ENCODE results near the gene PDZD4. TPM values are rescaled to one million over a fixed set of nuclear protein-coding genes. Genes with fewer than 3 reads are reported as not detected.

Gene PDZD4
- total RNA-seq, 1 donor from 2014 or later: 9.9 TPM

GRCh38 chrX:153828308-153828707, 2.0 kb downstream of the PDZD4 start:
- Histone ChIP-seq H3K4me2 (ENCODE audit: low read length) (peak overlapping the region; percentile 50), H4K20me1 (ENCODE audit: insufficient read depth, low read length) (no peaks in the 10 kb centered on the region), H3K79me2 (ENCODE audit: insufficient read depth, low read length) (no peaks in the 10 kb centered on the region), H2AFZ (ENCODE audit: low read depth, low read length) (peak overlapping the region; percentile 10), H3K9me3 (ENCODE audit: insufficient read depth, low read depth, low read length) (no peaks in the 10 kb centered on the region), H3K4me1 (ENCODE audit: insufficient read depth, low read length) (peaks cover 5% of the 10 kb centered on the region), H3K36me3 (ENCODE audit: insufficient read depth, low read length) (no peaks in the 10 kb centered on the region), H3K27ac (ENCODE audit: low read depth, low read length) (no peak overlapping the region), H3K4me3 (ENCODE audit: insufficient read depth, low read depth, low read length) (no peak overlapping the region), H3K9ac (ENCODE audit: low read length) (no peak overlapping the region), H3K27me3 (ENCODE audit: insufficient read depth, low read length) (peaks cover 3% of the 10 kb centered on the region)
- DNase-seq (ENCODE audit: low read depth) (no peak), FAIRE-seq (no peak)
- H3K4me1 Mint-ChIP-seq (ENCODE audit: low read depth, unreplicated experiment): peaks cover 6% of the 10 kb centered on the region
- peaks cover 21% of the 10 kb centered on the region for H3K27me3 Mint-ChIP-seq (ENCODE audit: low read depth, unreplicated experiment)
- H3K9me3 Mint-ChIP-seq (ENCODE audit: unreplicated experiment): no peaks in the 10 kb centered on the region
- no peaks in the 10 kb centered on the region for H3K36me3 Mint-ChIP-seq (ENCODE audit: low read depth, unreplicated experiment)
- H3K27ac Mint-ChIP-seq (ENCODE audit: unreplicated experiment): no peak overlapping the region
- peak overlapping the region; percentile 76 for H3K4me3 Mint-ChIP-seq (ENCODE audit: unreplicated experiment)
- TF ChIP-seq CTCF (IDR thresholded peaks at IDR 0.05; ENCODE audit: insufficient read depth, low read depth, low read length) (no peak), EZH2 (IDR thresholded peaks at IDR 0.05; ENCODE audit: insufficient read depth, low read length) (no peak)

- peaks cover 6% of the 10 kb centered on the region for H3K4me1 Mint-ChIP-seq (ENCODE audit: low read depth, unreplicated experiment)
- no peak overlapping the region for H3K9ac ChIP-seq (ENCODE audit: low read length)
These were observed 2.4 kb downstream of the PDZD4 start for GRCh38 chrX:153827903-153828302.

More at GRCh38 chrX:153827903-153828302, 2.4 kb downstream of the PDZD4 start:
- Histone ChIP-seq H3K79me2 (ENCODE audit: insufficient read depth, low read length) (no peaks in the 10 kb centered on the region), H3K36me3 (ENCODE audit: insufficient read depth, low read length) (no peaks in the 10 kb centered on the region), H3K4me2 (ENCODE audit: low read length) (no peak overlapping the region), H3K27me3 (ENCODE audit: insufficient read depth, low read length) (peaks cover 3% of the 10 kb centered on the region), H3K9me3 (ENCODE audit: insufficient read depth, low read depth, low read length) (no peaks in the 10 kb centered on the region), H3K27ac (ENCODE audit: low read depth, low read length) (no peak overlapping the region), H4K20me1 (ENCODE audit: insufficient read depth, low read length) (no peaks in the 10 kb centered on the region), H2AFZ (ENCODE audit: low read depth, low read length) (no peak overlapping the region), H3K4me3 (ENCODE audit: insufficient read depth, low read depth, low read length) (no peak overlapping the region), H3K4me1 (ENCODE audit: insufficient read depth, low read length) (peaks cover 5% of the 10 kb centered on the region)
- TF ChIP-seq CTCF (IDR thresholded peaks at IDR 0.05; ENCODE audit: insufficient read depth, low read depth, low read length) (no peak), EZH2 (IDR thresholded peaks at IDR 0.05; ENCODE audit: insufficient read depth, low read length) (no peak)
- Mint-ChIP-seq H3K27me3 (ENCODE audit: low read depth, unreplicated experiment) (peaks cover 18% of the 10 kb centered on the region), H3K36me3 (ENCODE audit: low read depth, unreplicated experiment) (no peaks in the 10 kb centered on the region), H3K27ac (ENCODE audit: unreplicated experiment) (no peak overlapping the region), H3K4me3 (ENCODE audit: unreplicated experiment) (peak overlapping the region; percentile 70), H3K9me3 (ENCODE audit: unreplicated experiment) (no peaks in the 10 kb centered on the region)
- no peak for FAIRE-seq
- no peak for DNase-seq (ENCODE audit: low read depth)
